HEK293 (cell line): ENCODE data around the gene CHRM4.

Experiments
- CTCF ChIA-PET: fragments of 350-600 bp; formaldehyde crosslinking; extraction: SDS; loops from one replicate; lab custom pipeline; 2021; ENCODE audit warnings: antibody characterized with exemption; lab: Yijun Ruan, JAX
- POLR2A ChIA-PET: fragments of 300-600 bp; formaldehyde crosslinking; extraction: SDS; loops from one replicate; lab custom pipeline; 2020; ENCODE audit warnings: antibody characterized with exemption, inconsistent platforms; lab: Yijun Ruan, JAX
- H3K27ac ChIP-seq: fragments of 200-500 bp; sonication (Bioruptor generic); 2 replicates; pipeline ENCODE4 v1.5.1; 2014; ENCODE audit warnings: low read depth, low read length, control low read depth, inconsistent platforms; ENCODE audit errors: extremely low read depth
- H3K36me3 ChIP-seq, 2 experiments: fragments of 200-500 bp in 1 of 2; sonication (Bioruptor generic) in 1 of 2; 1 replicate in 1 of 2; 2 replicates in 1 of 2; pipeline ENCODE4 v1.5.1; 2014 to 2017; ENCODE audit warnings: inconsistent platforms in 2 of 2, low read length in 2 of 2; ENCODE audit not compliant: control insufficient read depth in 2 of 2, insufficient read depth in 1 of 2
- H3K4me1 ChIP-seq: fragments of 200-500 bp; sonication (Bioruptor generic); 2 replicates; pipeline ENCODE4 v1.5.1; 2014; ENCODE audit warnings: mild to moderate bottlenecking, low read length, inconsistent platforms; ENCODE audit not compliant: control insufficient read depth, insufficient read depth
- H3K4me3 ChIP-seq: 2 replicates; pipeline ENCODE4 v1.5.1; 2011; ENCODE audit warnings: low read depth, mild to moderate bottlenecking, control low read depth, low read length, moderate library complexity
- H3K9me3 ChIP-seq: fragments of 200-500 bp; sonication (Bioruptor generic); 2 replicates; pipeline ENCODE4 v1.5.1; 2014; ENCODE audit warnings: low read depth, low read length, inconsistent platforms; ENCODE audit not compliant: control insufficient read depth, insufficient read depth
- BCL11B ChIP-seq: fragments of 450-650 bp; formaldehyde crosslinking; IDR thresholded peaks from 2 replicates; pipeline ENCODE4 v1.5.1; 2016; ENCODE audit warnings: low read depth, missing biosample characterization, missing genetic modification characterization
- GLIS1 ChIP-seq: fragments of 450-650 bp; formaldehyde crosslinking; IDR thresholded peaks from 2 replicates; pipeline ENCODE4 v1.5.1; 2016; ENCODE audit warnings: missing biosample characterization, missing genetic modification characterization
- KLF9 ChIP-seq: fragments of 450-650 bp; formaldehyde crosslinking; IDR thresholded peaks from 2 replicates; pipeline ENCODE4 v1.5.1; 2016; ENCODE audit warnings: missing biosample characterization, missing genetic modification characterization, low read depth
- SCRT2 ChIP-seq: fragments of 450-650 bp; formaldehyde crosslinking; IDR thresholded peaks from 2 replicates; pipeline ENCODE4 v1.5.1; 2016; ENCODE audit warnings: missing biosample characterization, missing genetic modification characterization
- TRIM28 ChIP-seq: IDR thresholded peaks from 2 replicates; pipeline ENCODE4 v1.6.1; 2011; ENCODE audit warnings: low read length, control low read depth, borderline replicate concordance
- ZBTB21 ChIP-seq: fragments of 450-650 bp; formaldehyde crosslinking; IDR thresholded peaks from 2 replicates; pipeline ENCODE4 v1.5.1; 2017; ENCODE audit warnings: missing biosample characterization, missing genetic modification characterization
- ZEB2 ChIP-seq: fragments of 450-650 bp; formaldehyde crosslinking; IDR thresholded peaks from 2 replicates; pipeline ENCODE4 v1.5.1; 2016; ENCODE audit warnings: missing biosample characterization, missing genetic modification characterization
- ZFHX2 ChIP-seq: fragments of 450-650 bp; formaldehyde crosslinking; conservative IDR thresholded peaks from 2 replicates; pipeline ENCODE4 v1.5.1; 2016; ENCODE audit warnings: missing biosample characterization, missing genetic modification characterization
- ZIC2 ChIP-seq: fragments of 450-650 bp; formaldehyde crosslinking; IDR thresholded peaks from 2 replicates; pipeline ENCODE4 v1.5.1; 2016; ENCODE audit warnings: missing biosample characterization, missing genetic modification characterization
- ZNF174 ChIP-seq: fragments of 450-650 bp; formaldehyde crosslinking; IDR thresholded peaks from 2 replicates; pipeline ENCODE4 v1.5.0; 2017; ENCODE audit warnings: missing biosample characterization, mild to moderate bottlenecking, missing genetic modification characterization
- ZNF335 ChIP-seq: fragments of 450-650 bp; formaldehyde crosslinking; conservative IDR thresholded peaks from 2 replicates; pipeline ENCODE4 v1.5.1; 2016; ENCODE audit warnings: missing biosample characterization, missing genetic modification characterization
- ZNF341 ChIP-seq: fragments of 450-650 bp; formaldehyde crosslinking; IDR thresholded peaks from 2 replicates; pipeline ENCODE4; 2016; ENCODE audit warnings: low read depth, missing biosample characterization, missing genetic modification characterization
- ZNF37A ChIP-seq: fragments of 450-650 bp; IDR thresholded peaks from 2 replicates; pipeline ENCODE4 v1.5.1; 2018; ENCODE audit warnings: missing biosample characterization, missing genetic modification characterization
- ZNF426 ChIP-seq: fragments of 450-650 bp; formaldehyde crosslinking; IDR thresholded peaks from 2 replicates; pipeline ENCODE4 v1.5.1; 2017; ENCODE audit warnings: missing biosample characterization, missing genetic modification characterization, mild to moderate bottlenecking, inconsistent platforms, moderate library complexity
- ZNF529 ChIP-seq: fragments of 450-650 bp; formaldehyde crosslinking; IDR thresholded peaks from 2 replicates; pipeline ENCODE4 v1.5.1; 2017; ENCODE audit warnings: missing genetic modification characterization, missing biosample characterization; ENCODE audit not compliant: insufficient replicate concordance
- ZNF670 ChIP-seq: fragments of 450-650 bp; formaldehyde crosslinking; IDR thresholded peaks from 2 replicates; pipeline ENCODE4 v1.5.1; 2016; ENCODE audit warnings: missing biosample characterization, missing genetic modification characterization, low read depth
- ZNF677 ChIP-seq: fragments of 450-650 bp; IDR thresholded peaks from 2 replicates; pipeline ENCODE4 v1.5.0; 2018; ENCODE audit warnings: missing biosample characterization, mild to moderate bottlenecking, missing genetic modification characterization, moderate library complexity
- ZNF792 ChIP-seq: fragments of 450-650 bp; formaldehyde crosslinking; IDR thresholded peaks from 2 replicates; pipeline ENCODE4 v1.5.1; 2016; ENCODE audit warnings: missing biosample characterization, missing genetic modification characterization
- TF ChIP-seq, protein P1 (sequence below): fragments of 450-650 bp; formaldehyde crosslinking; IDR thresholded peaks from 2 replicates; pipeline ENCODE4 v1.5.1; 2016; ENCODE audit warnings: missing biosample characterization, missing genetic modification characterization
- TF ChIP-seq, protein P2 (sequence below): fragments of 450-650 bp; formaldehyde crosslinking; IDR thresholded peaks from 2 replicates; pipeline ENCODE4 v1.5.1; 2017; ENCODE audit warnings: missing biosample characterization, missing genetic modification characterization

Gene CHRM4

DNA sequence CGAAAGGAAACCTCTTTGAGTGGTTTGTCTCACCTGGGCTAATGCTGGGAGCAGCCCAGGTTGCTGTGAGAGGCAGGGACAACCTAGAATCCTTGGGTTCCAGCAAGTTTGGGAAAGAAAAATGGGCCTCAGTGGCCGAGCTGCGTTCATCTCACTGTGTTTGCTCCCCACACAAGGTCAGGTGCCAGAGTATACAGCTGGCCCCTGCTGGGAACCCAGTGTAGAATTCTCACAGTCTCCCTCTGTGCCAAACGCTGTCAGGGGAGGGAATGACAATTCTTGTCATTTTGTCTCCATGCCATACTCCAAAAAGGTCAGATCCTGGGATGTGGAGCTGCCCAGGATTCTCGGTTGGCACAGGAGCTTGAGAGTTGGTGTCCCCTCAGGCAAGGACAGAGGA is 40.0 kb downstream of the CHRM4 start:
- Histone ChIP-seq H3K27ac (no peak overlapping the region), H3K9me3 (no peaks in the 10 kb centered on the region), H3K4me3 (no peak overlapping the region), H3K4me1 (no peaks in the 10 kb centered on the region; the same call in 1 of the 2 replicates), H3K36me3 (peaks cover 0 to 26% of the 10 kb centered on the region in 2 experiments; a peak in 1 of 3 replicates)
- POLR2A ChIA-PET = interaction anchor here (0.7 to 1.1 kb wide), 2 partner anchors 10 to 41 kb away, joined by 3 to 5 read pairs; partner anchors contain the start of gene CHRM4
- TF ChIP-seq ZNF426 (tag by site-specific recombination) = no peak
- CTCF ChIA-PET = interaction anchor here (0.5 to 10.0 kb wide), 27 partner anchors 9 to 291 kb away, joined by 3 to 98 read pairs (median 4); partner anchors contain the start of gene CHRM4

DNA sequence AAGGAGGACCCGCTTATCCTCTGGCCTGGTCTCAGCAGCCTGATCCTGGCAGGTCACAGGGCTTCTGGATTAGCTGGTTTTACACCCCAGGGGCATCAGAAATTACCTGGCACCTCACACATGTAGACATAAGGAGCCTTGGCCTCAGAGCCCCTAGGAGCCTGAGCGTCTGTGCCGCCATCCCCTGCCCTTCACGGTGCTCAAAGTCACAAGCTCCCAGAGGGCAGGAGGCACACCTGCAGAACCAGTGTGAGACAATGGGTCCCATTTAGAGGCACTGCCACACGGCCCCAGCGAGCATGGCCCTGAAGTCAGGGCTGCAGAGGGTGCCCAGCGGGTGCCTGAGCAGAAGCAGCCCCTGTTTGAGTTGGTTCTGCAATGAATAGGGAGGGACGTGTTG is 40.4 kb downstream of the CHRM4 start:
- Histone ChIP-seq H3K36me3 (peaks cover 0 to 24% of the 10 kb centered on the region in 2 experiments; a peak in 1 of 3 replicates), H3K4me3 (no peak overlapping the region), H3K9me3 (no peaks in the 10 kb centered on the region), H3K27ac (no peak overlapping the region), H3K4me1 (no peaks in the 10 kb centered on the region; the same call in 1 of the 2 replicates)
- no peak for TF ChIP-seq ZBTB21 (tag by site-specific recombination)
- TF ChIP-seq ZNF335 = peak; percentile 39; the same call in 1 of the 2 replicates
- TF ChIP-seq ZNF37A (tag by site-specific recombination) = no peak
- ChIA-PET POLR2A (interaction anchor here (0.5 to 0.6 kb wide), 2 partner anchors 9 to 225 kb away, joined by 3 read pairs; no protein-coding TSS in a partner anchor), CTCF (interaction anchor here (0.5 to 10.0 kb wide), 16 partner anchors 8 to 386 kb away, joined by 3 to 98 read pairs (median 4); partner anchors contain the start of gene CHRM4)

DNA sequence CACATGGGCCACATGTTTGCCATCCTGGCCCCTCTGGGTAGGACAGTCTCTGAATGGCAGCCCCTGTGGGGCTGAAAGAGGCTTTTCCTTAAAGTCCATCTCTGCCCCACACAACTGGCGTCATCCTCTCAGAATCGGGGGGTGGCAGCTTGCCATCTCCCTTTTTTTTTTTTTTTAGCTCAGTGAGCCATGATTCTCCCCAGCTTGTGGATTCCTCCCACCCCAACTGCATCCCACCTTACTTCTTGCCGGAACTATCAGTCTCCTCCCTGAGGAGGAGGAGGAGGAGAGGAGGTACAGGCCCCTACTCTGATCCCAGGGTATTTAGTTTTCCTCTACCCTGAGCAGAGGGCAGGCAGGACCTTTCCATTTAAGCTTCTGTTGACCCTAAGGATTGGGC is 40.9 kb downstream of the CHRM4 start:
- TF ChIP-seq GLIS1 (tag by site-specific recombination) (peak; percentile 26; the same call in 1 of the 2 replicates), ZNF670 (no peak), ZFHX2 (tag by site-specific recombination) (peak; percentile 30)
- no peak overlapping the region for H3K27ac ChIP-seq
- POLR2A ChIA-PET = interaction anchor here (0.5 to 0.6 kb wide), 2 partner anchors 9 to 225 kb away, joined by 3 read pairs; no protein-coding TSS in a partner anchor
- peaks cover 0 to 22% of the 10 kb centered on the region in 2 experiments; a peak in 1 of 3 replicates for H3K36me3 ChIP-seq
- CTCF ChIA-PET = interaction anchor here (0.6 to 10.0 kb wide), 11 partner anchors 8 to 385 kb away, joined by 3 to 98 read pairs (median 9); partner anchors contain the start of gene CHRM4
- H3K9me3 ChIP-seq = no peaks in the 10 kb centered on the region
- no peaks in the 10 kb centered on the region; the same call in 1 of the 2 replicates for H3K4me1 ChIP-seq
- H3K4me3 ChIP-seq = no peak overlapping the region

DNA sequence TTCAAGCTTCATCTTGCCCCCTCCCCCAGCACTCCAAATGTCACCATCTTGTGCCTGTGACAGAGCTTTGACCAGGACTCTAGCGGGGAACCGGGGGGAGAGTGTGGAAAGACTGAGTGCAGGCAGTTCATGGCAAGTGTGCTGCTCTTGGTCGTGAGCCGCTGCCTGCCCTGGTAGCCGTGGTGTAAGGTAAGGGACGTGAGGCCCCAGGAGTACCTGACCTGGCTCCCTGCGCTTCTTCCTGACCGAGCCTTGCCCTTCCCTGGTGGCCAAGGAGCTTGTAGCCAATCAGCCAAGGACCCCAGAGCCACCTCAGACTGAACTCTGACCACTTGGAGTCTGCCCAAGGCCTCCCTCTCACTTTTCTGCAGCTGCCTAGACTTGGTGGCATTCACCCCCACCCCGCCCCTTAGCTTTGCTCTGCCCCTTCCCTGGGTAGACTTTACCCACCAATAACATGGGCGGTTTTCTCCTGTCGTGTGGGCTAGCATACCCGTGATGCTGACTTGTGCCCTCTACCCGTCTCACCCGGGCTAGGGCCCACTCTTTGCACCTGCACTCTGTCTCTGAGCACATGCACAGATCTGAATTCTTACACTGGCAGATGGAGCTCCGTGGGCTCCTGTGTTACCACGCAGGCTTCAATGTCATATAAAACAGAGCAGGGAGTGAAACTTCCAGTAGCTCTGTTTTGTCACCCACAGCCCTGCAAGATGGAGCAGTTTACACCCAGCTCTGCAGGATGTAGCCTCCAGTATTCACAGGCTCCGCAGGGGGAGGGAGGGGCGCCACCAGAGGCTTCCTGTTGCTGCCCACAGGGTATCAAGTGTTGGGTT is 42.8 kb downstream of the CHRM4 start:
- Histone ChIP-seq H3K9me3 (no peaks in the 10 kb centered on the region), H3K36me3 (peaks cover 0 to 22% of the 10 kb centered on the region in 2 experiments; a peak in 1 of 3 replicates), H3K4me1 (no peaks in the 10 kb centered on the region; the same call in 1 of the 2 replicates), H3K27ac (0 out of 2 replicates have a peak overlapping the region, but pooled peaks have one; percentile 64), H3K4me3 (peak overlapping the region; percentile 85)
- POLR2A ChIA-PET = interaction anchor here (0.8 kb wide), 1 partner anchor 106 kb away, joined by 3 read pairs; no protein-coding TSS in a partner anchor
- CTCF ChIA-PET = interaction anchor here (0.6 to 10.0 kb wide), 12 partner anchors 8 to 1096 kb away, joined by 3 to 98 read pairs (median 4); no protein-coding TSS in a partner anchor
- 0 out of 2 replicates have a peak, but pooled peaks have one; percentile 44 for TF ChIP-seq ZNF341 (tag by site-specific recombination)
- 0 out of 2 replicates have a peak, but pooled peaks have one; percentile 41 for TF ChIP-seq SCRT2
- TF ChIP-seq ZNF529 = no peak
- peak; percentile 60 for TF ChIP-seq ZIC2 (tag by site-specific recombination)
- no peak for TF ChIP-seq ZNF174 (tag by site-specific recombination)
- TF ChIP-seq TRIM28 = no peak
- TF ChIP-seq, protein P1, sequence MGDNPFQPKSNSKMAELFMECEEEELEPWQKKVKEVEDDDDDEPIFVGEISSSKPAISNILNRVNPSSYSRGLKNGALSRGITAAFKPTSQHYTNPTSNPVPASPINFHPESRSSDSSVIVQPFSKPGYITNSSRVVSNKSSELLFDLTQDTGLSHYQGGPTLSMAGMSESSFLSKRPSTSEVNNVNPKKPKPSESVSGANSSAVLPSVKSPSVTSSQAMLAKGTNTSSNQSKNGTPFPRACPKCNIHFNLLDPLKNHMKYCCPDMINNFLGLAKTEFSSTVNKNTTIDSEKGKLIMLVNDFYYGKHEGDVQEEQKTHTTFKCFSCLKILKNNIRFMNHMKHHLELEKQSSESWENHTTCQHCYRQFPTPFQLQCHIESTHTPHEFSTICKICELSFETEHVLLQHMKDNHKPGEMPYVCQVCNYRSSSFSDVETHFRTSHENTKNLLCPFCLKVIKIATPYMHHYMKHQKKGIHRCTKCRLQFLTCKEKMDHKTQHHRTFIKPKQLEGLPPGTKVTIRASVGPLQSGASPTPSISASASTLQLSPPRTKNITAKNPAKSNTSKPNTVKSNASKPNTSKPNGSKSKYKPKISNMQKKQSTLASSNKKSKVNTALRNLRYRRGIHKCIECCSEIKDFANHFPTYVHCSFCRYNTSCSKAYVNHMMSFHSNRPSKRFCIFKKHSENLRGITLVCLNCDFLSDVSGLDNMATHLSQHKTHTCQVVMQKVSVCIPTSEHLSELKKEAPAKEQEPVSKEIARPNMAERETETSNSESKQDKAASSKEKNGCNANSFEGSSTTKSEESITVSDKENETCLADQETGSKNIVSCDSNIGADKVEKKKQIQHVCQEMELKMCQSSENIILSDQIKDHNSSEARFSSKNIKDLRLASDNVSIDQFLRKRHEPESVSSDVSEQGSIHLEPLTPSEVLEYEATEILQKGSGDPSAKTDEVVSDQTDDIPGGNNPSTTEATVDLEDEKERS (tag by site-specific recombination) = no peak
- TF ChIP-seq ZNF677 = no peak
- TF ChIP-seq ZEB2 (tag by site-specific recombination) = no peak
- TF ChIP-seq ZNF37A (tag by site-specific recombination) = no peak
- no peak for TF ChIP-seq BCL11B (tag by site-specific recombination)
- no peak for TF ChIP-seq KLF9 (tag by site-specific recombination)
- no peak for TF ChIP-seq ZNF792 (tag by site-specific recombination)
- TF ChIP-seq, protein P2, sequence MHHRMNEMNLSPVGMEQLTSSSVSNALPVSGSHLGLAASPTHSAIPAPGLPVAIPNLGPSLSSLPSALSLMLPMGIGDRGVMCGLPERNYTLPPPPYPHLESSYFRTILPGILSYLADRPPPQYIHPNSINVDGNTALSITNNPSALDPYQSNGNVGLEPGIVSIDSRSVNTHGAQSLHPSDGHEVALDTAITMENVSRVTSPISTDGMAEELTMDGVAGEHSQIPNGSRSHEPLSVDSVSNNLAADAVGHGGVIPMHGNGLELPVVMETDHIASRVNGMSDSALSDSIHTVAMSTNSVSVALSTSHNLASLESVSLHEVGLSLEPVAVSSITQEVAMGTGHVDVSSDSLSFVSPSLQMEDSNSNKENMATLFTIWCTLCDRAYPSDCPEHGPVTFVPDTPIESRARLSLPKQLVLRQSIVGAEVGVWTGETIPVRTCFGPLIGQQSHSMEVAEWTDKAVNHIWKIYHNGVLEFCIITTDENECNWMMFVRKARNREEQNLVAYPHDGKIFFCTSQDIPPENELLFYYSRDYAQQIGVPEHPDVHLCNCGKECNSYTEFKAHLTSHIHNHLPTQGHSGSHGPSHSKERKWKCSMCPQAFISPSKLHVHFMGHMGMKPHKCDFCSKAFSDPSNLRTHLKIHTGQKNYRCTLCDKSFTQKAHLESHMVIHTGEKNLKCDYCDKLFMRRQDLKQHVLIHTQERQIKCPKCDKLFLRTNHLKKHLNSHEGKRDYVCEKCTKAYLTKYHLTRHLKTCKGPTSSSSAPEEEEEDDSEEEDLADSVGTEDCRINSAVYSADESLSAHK = no peak
